Mucosa of descending colon (tissue), 3 donors: ENCODE results near the gene FGF3. TPM values are rescaled to one million over a fixed set of nuclear protein-coding genes. Genes with fewer than 3 reads are reported as not detected.

Experiments
- ATAC-seq: fragments of 200-7000 bp; cut with Tn5 transposase; one replicate; pipeline ENCODE4 v1.9.1; 2020; ENCODE audit warnings: mild to moderate bottlenecking, moderate library complexity
- DNase-seq, 3 donors: peaks; one replicate each; pipeline ENCODE4 v3.0.0-alpha.2; 2020
- H3K36me3 ChIP-seq: fragments of 200-600 bp; one replicate; pipeline ENCODE4 v1.8.0; 2021; ENCODE audit warnings: low read depth, mild to moderate bottlenecking
- H3K4me1 ChIP-seq: fragments of 200-600 bp; one replicate; pipeline ENCODE4 v1.8.0; 2021; ENCODE audit warnings: low read depth, mild to moderate bottlenecking
- H3K4me3 ChIP-seq: fragments of 200-600 bp; one replicate; pipeline ENCODE4 v1.8.0; 2021; ENCODE audit warnings: mild to moderate bottlenecking
- H3K9me3 ChIP-seq: fragments of 200-600 bp; one replicate; pipeline ENCODE4 v1.8.0; 2021; ENCODE audit warnings: mild to moderate bottlenecking
- intact Hi-C, 2 donors: fragments of 100-400 bp; cut with DNase I in 1 of 2; cut with micrococcal nuclease in 1 of 2; formaldehyde crosslinking; loops; one replicate each; pipeline versions ENCODE4 v1.11.0 to v1.11.1; 2022; cut with DNase I, micrococcal nuclease
- total RNA-seq, 3 donors: library from RNA; stranded (reverse); fragmentation: NEBNext Ultra II Directional in 2 of 3; extraction: Animal tissue kit (Norgen Biotek cat#: 25700) in 2 of 3; gene quantifications; one replicate each; pipeline versions ENCODE4 v1.2.1 to v1.2.4, GENCODE V29; 2021 to 2023
- TF ChIP-seq, protein P1 (sequence below): fragments of 200-600 bp; IDR thresholded peaks from one replicate; pipeline ENCODE4 v1.8.0; 2022; ENCODE audit warnings: antibody characterized with exemption, mild to moderate bottlenecking
- donor health status: DM: no; HTN: no; CAD: no; lungs with moderate emphysema.
- donor health status: DM: no; HTN: no; CAD: no.
- donor health status: DM: no; HTN: yes; CAD: no.

The FGF3 gene
- total RNA-seq, 3 donors from 2014 or later, result not detected

- TF ChIP-seq, protein P1, sequence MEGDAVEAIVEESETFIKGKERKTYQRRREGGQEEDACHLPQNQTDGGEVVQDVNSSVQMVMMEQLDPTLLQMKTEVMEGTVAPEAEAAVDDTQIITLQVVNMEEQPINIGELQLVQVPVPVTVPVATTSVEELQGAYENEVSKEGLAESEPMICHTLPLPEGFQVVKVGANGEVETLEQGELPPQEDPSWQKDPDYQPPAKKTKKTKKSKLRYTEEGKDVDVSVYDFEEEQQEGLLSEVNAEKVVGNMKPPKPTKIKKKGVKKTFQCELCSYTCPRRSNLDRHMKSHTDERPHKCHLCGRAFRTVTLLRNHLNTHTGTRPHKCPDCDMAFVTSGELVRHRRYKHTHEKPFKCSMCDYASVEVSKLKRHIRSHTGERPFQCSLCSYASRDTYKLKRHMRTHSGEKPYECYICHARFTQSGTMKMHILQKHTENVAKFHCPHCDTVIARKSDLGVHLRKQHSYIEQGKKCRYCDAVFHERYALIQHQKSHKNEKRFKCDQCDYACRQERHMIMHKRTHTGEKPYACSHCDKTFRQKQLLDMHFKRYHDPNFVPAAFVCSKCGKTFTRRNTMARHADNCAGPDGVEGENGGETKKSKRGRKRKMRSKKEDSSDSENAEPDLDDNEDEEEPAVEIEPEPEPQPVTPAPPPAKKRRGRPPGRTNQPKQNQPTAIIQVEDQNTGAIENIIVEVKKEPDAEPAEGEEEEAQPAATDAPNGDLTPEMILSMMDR, result no peak
- no peak for ATAC-seq
- Histone ChIP-seq H3K36me3 (no peaks in the 10 kb centered on the region), H3K9me3 (peaks cover 2% of the 10 kb centered on the region), H3K4me1 (no peaks in the 10 kb centered on the region), H3K4me3 (no peak overlapping the region)
- no peak for DNase-seq
- intact Hi-C loops, result no loop called here
Measured at GRCh38 chr11:69760319-69760718, 58.9 kb downstream of the FGF3 start.

Other genes starting within 250 kb of the FGF3 start
- gene CCND1, start 178.3 kb downstream of the FGF3 start, total RNA-seq, result 10 to 100 TPM; 44.6 to 82.4 (median 58.9) TPM
- gene LTO1, start 144.1 kb downstream of the FGF3 start, total RNA-seq, result 10 to 100 TPM; 21.8 to 30.5 (median 22.4) TPM
- not detected for gene FGF19, start 115.4 kb downstream of the FGF3 start, total RNA-seq
- not detected for gene FGF4, start 44.1 kb downstream of the FGF3 start, total RNA-seq